ENCODE results near the gene MYH9.

DNA sequence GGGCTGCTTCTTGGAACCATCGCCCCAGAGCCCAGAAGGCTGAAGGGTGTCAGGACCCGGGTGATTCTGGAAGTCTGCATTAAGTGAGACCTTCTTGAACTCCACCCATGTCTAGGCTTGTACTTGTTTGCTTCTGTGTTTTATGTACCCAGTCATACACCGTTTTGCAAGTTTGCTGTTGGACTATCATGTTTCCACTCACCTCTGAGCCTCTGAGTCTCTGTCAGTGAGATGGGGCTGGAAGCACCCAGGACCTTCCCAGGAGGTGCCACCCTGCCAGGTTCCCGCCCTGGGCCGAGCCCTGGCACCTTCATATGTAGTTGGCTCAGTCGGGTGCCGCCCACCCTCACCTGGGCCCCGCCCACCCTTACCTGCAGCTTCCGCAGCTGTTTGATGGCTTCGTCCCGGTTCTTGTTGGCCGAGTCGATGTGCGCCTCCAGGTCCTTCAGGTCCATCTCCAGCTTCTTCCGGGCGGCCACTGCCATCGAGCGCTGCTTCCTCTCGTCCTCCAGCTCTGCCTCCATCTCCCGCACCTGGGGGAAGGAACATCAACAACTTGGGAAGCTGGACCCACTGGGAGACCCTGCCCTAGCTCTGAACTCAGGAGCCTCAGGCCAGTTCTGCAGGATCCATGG lies 99.8 kb downstream of the MYH9 start:
- TF ChIP-seq, protein P1, sequence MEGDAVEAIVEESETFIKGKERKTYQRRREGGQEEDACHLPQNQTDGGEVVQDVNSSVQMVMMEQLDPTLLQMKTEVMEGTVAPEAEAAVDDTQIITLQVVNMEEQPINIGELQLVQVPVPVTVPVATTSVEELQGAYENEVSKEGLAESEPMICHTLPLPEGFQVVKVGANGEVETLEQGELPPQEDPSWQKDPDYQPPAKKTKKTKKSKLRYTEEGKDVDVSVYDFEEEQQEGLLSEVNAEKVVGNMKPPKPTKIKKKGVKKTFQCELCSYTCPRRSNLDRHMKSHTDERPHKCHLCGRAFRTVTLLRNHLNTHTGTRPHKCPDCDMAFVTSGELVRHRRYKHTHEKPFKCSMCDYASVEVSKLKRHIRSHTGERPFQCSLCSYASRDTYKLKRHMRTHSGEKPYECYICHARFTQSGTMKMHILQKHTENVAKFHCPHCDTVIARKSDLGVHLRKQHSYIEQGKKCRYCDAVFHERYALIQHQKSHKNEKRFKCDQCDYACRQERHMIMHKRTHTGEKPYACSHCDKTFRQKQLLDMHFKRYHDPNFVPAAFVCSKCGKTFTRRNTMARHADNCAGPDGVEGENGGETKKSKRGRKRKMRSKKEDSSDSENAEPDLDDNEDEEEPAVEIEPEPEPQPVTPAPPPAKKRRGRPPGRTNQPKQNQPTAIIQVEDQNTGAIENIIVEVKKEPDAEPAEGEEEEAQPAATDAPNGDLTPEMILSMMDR (IDR thresholded peaks at IDR 0.05; ENCODE audit: low read length): no peak
- no peak for TF ChIP-seq EZH2 (IDR thresholded peaks at IDR 0.05; ENCODE audit: borderline replicate concordance, low read length)

Measured in OCI-LY1 (cell line).